OCI-LY3 (cell line): ENCODE results near the gene FGD5.
A peak's percentile ranks its signal among the peaks of the same experiment; 100 is the strongest.

Experiments
- H2AFZ ChIP-seq: fragments of 200-600, 300-600 bp; shearing (Covaris generic); 2 replicates; pipeline ENCODE4 v1.6.0; 2014; ENCODE audit warnings: antibody characterized with exemption, low read depth, low read length
- H3K27ac ChIP-seq: fragments of 200-600, 300-600 bp; sonication (generic); 2 replicates; pipeline ENCODE4 v1.5.1; 2014; ENCODE audit warnings: mild to moderate bottlenecking, low read length, moderate library complexity, mixed read lengths
- H3K27me3 ChIP-seq: fragments of 200-600, 300-600 bp; sonication (generic); 2 replicates; pipeline ENCODE4 v1.6.1; 2014; ENCODE audit warnings: low read depth, low read length, mixed read lengths
- H3K36me3 ChIP-seq: fragments of 200-600, 300-600 bp; sonication (generic); replicated peaks from 2 replicates; pipeline ENCODE3; 2014; ENCODE audit warnings: low read depth, low read length, mixed read lengths
- H3K4me1 ChIP-seq: fragments of 300-600, 200-600 bp; sonication (generic); 2 replicates; pipeline ENCODE4 v1.6.1; 2014; ENCODE audit warnings: low read length, mixed read lengths
- H3K4me2 ChIP-seq: fragments of 200-600, 300-600 bp; sonication (generic); 2 replicates; pipeline ENCODE4 v1.6.1; 2014; ENCODE audit warnings: low read length, mixed read lengths
- H3K4me3 ChIP-seq: fragments of 300-600, 200-600 bp; sonication (generic); 2 replicates; pipeline ENCODE4 v1.5.1; 2014; ENCODE audit warnings: antibody characterized with exemption, mild to moderate bottlenecking, low read length, moderate library complexity
- H3K79me2 ChIP-seq: fragments of 300-600, 200-600 bp; shearing (Covaris generic); 2 replicates; pipeline ENCODE4 v1.6.1; 2014; ENCODE audit warnings: mild to moderate bottlenecking, low read length, mixed read lengths
- H3K9ac ChIP-seq: fragments of 300-600, 200-600 bp; shearing (Covaris generic); 2 replicates; pipeline ENCODE4 v1.6.0; 2014; ENCODE audit warnings: mild to moderate bottlenecking, low read length, moderate library complexity
- H3K9me3 ChIP-seq: fragments of 200-600, 300-600 bp; shearing (Covaris generic); 2 replicates; pipeline ENCODE4 v1.6.1; 2014; ENCODE audit warnings: low read length, mixed read lengths; ENCODE audit not compliant: insufficient read depth
- H4K20me1 ChIP-seq: fragments of 200-600, 300-600 bp; sonication (generic); 2 replicates; pipeline ENCODE4 v1.6.1; 2016; ENCODE audit warnings: low read length, mixed read lengths; ENCODE audit not compliant: insufficient read depth
- EZH2phosphoT487 ChIP-seq: fragments of 200-600 bp; shearing (Covaris generic); IDR thresholded peaks from 2 replicates; pipeline ENCODE4 v1.6.1; 2018; ENCODE audit warnings: antibody characterized with exemption, mixed run types, low read depth
- TF ChIP-seq, protein P1 (sequence below): fragments of 200-600, 300-600 bp; sonication (generic); IDR thresholded peaks from 2 replicates; pipeline ENCODE4 v1.5.1; 2014; ENCODE audit warnings: antibody characterized with exemption, low read length, low read depth

FGD5 gene

DNA sequence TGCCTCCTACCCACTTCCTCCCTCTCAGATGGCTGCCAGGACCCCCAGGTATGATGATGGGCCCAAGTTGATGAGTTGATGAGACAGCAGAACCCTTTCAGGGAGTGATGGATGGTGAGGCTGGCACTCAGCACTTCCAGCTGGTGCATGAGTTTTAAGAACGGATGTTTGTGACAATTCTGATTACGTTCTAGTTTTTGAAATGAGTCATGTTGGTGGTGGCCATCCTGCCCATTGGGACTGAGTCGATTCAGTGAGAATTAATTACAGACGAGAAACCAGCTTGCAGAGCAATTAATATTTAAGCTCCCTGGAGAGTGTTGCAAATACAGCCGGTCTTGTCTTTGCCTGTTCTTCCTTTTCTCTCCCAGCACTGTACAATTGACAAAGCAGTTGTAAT lies 71.7 kb downstream of the FGD5 start:
- Histone ChIP-seq H3K4me1 (peaks cover 10% of the 10 kb centered on the region), H3K79me2 (no peaks in the 10 kb centered on the region), H3K9me3 (no peaks in the 10 kb centered on the region), H3K27me3 (peaks cover 59% of the 10 kb centered on the region), H2AFZ (no peak overlapping the region), H3K9ac (no peak overlapping the region), H3K4me2 (peak overlapping the region; percentile 18; the same call in 1 of the 2 replicates), H4K20me1 (no peaks in the 10 kb centered on the region), H3K4me3 (no peak overlapping the region), H3K36me3 (no peaks in the 10 kb centered on the region), H3K27ac (no peak overlapping the region)
- no peak for TF ChIP-seq EZH2phosphoT487
- TF ChIP-seq, protein P1, sequence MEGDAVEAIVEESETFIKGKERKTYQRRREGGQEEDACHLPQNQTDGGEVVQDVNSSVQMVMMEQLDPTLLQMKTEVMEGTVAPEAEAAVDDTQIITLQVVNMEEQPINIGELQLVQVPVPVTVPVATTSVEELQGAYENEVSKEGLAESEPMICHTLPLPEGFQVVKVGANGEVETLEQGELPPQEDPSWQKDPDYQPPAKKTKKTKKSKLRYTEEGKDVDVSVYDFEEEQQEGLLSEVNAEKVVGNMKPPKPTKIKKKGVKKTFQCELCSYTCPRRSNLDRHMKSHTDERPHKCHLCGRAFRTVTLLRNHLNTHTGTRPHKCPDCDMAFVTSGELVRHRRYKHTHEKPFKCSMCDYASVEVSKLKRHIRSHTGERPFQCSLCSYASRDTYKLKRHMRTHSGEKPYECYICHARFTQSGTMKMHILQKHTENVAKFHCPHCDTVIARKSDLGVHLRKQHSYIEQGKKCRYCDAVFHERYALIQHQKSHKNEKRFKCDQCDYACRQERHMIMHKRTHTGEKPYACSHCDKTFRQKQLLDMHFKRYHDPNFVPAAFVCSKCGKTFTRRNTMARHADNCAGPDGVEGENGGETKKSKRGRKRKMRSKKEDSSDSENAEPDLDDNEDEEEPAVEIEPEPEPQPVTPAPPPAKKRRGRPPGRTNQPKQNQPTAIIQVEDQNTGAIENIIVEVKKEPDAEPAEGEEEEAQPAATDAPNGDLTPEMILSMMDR = no peak

DNA sequence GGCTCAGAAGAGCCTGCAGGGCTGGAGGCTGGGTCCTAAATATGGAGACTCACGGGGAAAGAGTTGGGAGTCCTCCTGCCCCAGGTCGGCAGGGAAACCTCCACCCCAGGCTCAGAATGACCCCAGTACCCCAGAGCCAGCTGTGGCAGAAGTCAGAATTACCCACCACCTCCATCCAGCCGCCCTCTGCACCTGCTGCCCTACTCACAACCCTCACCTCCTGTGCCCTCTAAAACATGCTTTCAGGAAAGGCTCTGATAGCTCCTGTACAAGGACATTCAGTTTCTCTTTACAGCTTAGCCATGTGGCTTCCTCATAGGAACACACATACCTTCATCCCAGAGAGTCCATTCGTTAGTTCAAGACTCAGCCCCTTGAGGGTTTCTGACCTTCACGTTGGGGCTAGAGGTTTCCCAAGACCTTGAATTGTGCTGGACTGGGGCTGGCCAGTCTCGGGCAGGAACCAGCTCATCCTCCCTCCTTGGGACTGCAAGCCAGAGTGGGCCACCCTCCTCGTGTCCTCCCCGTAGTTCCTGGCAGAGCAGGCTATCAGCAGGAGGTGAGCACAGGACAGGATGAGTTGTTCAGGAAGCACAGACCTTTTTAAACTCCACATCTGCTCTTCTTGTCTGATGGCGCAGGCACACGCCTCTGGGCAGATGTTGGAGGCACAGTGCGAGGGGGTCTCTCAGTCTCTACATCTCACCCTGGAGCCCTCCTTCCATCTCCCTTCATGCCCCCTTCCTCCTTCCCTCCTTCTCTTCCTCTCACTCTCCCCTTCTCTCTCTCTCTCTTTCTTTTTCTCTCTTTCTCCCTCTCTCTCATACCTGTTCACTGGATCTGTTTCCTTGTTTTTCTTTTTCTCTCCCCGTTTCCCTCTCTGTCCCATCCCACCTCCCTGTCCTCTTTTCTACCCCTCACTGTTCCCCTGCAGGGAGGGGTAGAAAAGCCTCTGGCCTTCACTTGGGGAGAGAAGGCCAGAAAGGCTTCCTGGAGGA lies 72.7 kb downstream of the FGD5 start:
- Histone ChIP-seq H3K9ac (no peak overlapping the region), H3K4me2 (0 out of 2 replicates have a peak overlapping the region, but pooled peaks have one; percentile 18), H3K4me3 (no peak overlapping the region), H3K36me3 (no peaks in the 10 kb centered on the region), H3K9me3 (no peaks in the 10 kb centered on the region), H3K27me3 (peaks cover 55% of the 10 kb centered on the region), H3K27ac (no peak overlapping the region), H3K79me2 (no peaks in the 10 kb centered on the region), H3K4me1 (peaks cover 10% of the 10 kb centered on the region), H4K20me1 (no peaks in the 10 kb centered on the region), H2AFZ (no peak overlapping the region)
- TF ChIP-seq EZH2phosphoT487 = no peak
- TF ChIP-seq, protein P1 = no peak

DNA sequence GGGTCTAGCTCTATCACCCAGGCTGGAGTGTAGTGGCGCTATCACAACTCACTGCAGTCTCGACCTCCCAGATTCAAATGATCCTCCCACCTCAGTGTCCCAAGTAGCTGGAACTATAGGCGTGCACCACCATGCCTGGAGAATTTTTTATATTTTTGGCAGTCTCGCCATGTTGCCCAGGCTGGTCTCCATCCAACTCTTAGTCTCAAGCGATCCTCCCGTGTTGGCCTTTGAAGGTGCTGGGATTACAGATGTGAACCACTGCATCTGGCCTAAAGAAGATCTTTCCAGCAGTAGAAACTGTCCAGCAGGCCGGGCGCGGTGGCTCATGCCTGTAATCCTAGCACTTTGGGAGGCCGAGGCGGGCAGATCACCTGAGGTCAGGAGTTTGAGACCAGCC lies 73.5 kb downstream of the FGD5 start:
- H4K20me1 ChIP-seq = 0 out of 2 replicates have a peak, but pooled peaks cover 2% of the 10 kb centered on the region
- no peak overlapping the region for H3K4me3 ChIP-seq
- H3K9ac ChIP-seq = no peak overlapping the region
- H3K9me3 ChIP-seq = no peaks in the 10 kb centered on the region
- peaks cover 10% of the 10 kb centered on the region for H3K4me1 ChIP-seq
- H2AFZ ChIP-seq = no peak overlapping the region
- TF ChIP-seq, protein P1 = no peak
- TF ChIP-seq EZH2phosphoT487 = no peak
- H3K27me3 ChIP-seq = peaks cover 54% of the 10 kb centered on the region
- H3K27ac ChIP-seq = no peak overlapping the region
- no peak overlapping the region for H3K4me2 ChIP-seq
- H3K79me2 ChIP-seq = no peaks in the 10 kb centered on the region
- no peaks in the 10 kb centered on the region for H3K36me3 ChIP-seq

DNA sequence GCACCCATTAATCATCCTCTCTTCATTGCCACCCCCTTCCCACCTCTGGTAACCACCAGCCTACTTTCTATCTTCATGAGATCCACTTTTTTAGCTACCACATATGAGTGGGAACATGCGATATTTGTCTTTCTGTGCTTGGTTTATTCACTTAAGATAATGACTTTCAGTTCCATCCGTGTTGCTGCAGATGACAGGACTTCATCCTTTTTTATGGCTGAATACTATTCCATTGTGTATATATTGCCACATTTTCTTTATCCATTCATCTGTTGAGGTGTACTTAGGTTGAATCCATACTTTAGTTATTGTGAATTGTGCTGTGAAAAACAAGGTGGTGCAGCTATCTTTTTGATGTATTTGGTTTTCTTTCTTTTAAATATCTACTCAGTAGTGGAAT lies 75.3 kb downstream of the FGD5 start:
- Histone ChIP-seq H3K27ac (no peak overlapping the region), H3K79me2 (no peaks in the 10 kb centered on the region), H3K4me2 (no peak overlapping the region), H3K36me3 (no peaks in the 10 kb centered on the region), H4K20me1 (0 out of 2 replicates have a peak, but pooled peaks cover 4% of the 10 kb centered on the region), H3K4me1 (peaks cover 10% of the 10 kb centered on the region), H3K9me3 (no peaks in the 10 kb centered on the region), H3K9ac (no peak overlapping the region), H2AFZ (no peak overlapping the region), H3K4me3 (no peak overlapping the region), H3K27me3 (peaks cover 65% of the 10 kb centered on the region)
- TF ChIP-seq, protein P1 = no peak
- no peak for TF ChIP-seq EZH2phosphoT487
